Stimulated activated naive CD8-positive, alpha-beta T cell treated with anti-CD3 and anti-CD28 coated beads, Interleukin-15, Interleukin-2, amounts not matched to agents 100 U/mL and 50 U/mL, for 24 hours (primary cell): Measurements from ENCODE around the gene RALGPS1.

Experiments used
- ATAC-seq: fragments of 150-1000 bp; cut with Tn5 transposase; one replicate; pipeline ENCODE4 v1.10.0; 2021
- DNase-seq: peaks from one replicate; pipeline ENCODE4 v3.0.0; 2021

Gene RALGPS1

GRCh38 chr9:127224883-127225739, 310.5 kb downstream of the RALGPS1 start:
- DNase-seq: peak; percentile 95

DNA sequence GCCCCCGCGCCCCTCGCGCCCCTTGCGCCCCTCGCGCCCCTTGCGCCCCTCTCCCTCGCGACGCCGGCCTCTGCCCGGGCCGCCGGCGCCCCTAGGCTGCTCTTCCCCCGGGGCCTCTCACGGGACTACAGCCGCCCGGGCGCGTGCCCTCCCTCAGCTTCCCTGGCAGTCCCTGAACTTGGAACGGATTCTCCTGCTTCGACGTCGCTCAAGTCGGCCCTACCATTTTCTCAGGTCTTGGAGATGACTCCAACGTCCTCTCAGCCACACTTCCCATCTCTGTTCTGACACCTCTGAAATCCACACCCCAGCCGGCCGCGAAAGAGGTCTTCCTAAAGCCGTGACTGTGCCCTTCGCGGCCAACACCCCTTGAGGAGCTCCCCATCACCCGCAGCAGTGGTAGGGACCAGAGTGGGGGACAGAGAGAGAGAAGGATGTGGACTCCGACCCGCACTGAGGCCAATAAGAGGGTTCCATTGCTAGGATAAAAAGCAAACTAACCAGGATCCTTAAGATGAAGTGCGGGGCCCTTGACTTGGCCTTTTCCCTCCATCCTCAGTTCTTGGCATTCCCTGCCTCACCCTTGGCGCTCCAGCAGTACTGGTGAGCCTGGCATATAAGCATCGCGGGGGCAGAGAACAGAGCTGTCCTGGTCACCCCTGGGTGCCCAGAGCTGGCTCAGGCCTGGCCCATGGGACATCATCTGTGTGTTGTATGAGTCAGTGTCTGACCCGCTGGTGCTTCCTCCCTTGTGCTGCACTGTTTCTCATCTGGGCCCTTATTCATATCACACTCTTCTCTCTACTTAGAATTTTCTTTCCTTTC, 311.4 kb downstream of the RALGPS1 start:
- ATAC-seq: no peak
- DNase-seq: no peak

More at GRCh38 chr9:127224883-127225739, 310.5 kb downstream of the RALGPS1 start:
- ATAC-seq: peak; percentile 88

DNA sequence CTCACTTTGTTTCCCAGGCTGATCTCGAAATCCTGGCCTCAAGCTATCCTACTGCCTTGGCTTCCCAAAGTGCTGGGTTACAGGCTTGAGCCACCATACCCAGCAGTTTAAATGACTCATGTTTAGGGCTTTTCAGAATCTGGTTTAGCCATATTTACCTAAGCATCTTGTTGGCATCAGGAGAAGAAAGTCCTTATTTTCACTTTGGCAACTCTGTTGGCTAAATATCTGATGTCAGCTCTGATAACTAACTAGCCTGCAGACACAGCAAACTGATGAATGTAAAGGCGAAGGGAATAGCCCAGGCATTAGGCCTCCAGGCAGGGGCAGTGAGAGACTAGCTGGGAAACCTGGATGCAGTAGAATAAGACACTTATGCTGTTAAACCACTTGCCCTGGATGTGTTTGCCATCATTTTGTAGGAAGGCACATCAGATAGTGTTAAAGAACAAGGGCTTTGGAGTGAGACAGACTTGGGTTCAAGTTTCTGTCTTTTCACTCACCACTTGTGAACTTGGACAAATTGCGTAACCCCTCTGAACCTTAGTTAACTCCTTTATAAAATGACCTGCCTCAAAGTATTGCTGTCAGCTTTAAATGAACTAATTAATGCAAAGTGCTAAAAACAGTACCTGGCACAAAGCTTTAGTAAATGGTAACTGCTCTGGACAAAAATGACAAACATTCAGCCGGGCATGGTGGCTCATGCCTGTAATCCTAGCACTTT, 315.3 kb downstream of the RALGPS1 start:
- DNase-seq (no peak), ATAC-seq (no peak)

DNA sequence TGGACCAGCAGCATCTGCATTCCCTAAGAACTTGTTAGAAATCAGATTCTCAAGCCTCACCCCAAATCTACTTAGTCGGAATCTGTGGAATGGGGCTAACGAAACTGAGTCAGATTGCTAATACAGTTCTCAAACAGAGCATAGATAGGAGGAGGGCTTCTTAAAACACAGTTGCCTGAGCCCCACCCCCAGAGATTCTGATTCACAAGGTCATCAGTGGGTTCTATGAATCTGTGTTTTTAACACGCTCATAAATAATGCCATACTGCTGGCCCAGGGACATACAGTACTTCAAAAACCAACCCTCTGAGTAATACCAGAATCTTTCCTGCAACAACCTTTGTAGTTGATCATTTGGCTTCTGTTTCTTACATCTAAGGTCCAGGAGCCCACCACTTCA, 317.1 kb downstream of the RALGPS1 start:
- ATAC-seq (no peak), DNase-seq (no peak)

DNA sequence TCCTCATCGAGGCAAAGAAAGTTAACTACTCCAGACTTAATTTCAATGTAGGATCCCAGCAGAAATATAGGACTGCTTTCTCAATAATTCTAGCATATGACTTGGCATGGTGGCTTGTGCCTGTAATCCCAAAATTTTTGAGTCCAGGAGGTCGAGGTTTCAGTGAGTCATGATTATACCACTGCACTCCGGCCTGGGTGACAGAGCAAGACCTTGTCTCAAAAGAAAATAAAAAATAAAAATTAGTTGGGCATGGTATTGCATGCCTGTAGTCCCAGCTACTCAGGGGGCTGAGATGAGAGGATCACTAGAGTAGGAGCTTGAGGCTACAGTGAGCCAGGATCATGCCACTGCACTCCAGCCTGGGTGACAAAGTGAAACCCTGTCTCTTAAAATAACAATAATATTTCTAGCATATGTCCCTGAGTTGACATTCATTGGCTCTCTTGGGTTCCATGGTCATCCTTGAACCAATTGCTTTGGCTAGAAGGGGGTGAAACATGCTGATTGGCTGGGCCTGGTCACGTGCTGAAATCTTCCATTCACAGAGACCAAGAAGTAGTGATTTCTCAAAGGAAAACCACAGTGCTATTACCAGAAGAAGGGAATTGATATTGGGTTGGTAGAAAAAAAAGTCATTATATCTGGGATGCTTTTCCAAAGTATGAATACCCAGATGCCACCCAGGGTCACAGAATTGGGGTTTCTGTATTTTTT, 318.4 kb downstream of the RALGPS1 start:
- no peak for ATAC-seq
- no peak for DNase-seq

GRCh38 chr9:127233550-127233949, 319.0 kb downstream of the RALGPS1 start:
- no peak for DNase-seq
- no peak for ATAC-seq

DNA sequence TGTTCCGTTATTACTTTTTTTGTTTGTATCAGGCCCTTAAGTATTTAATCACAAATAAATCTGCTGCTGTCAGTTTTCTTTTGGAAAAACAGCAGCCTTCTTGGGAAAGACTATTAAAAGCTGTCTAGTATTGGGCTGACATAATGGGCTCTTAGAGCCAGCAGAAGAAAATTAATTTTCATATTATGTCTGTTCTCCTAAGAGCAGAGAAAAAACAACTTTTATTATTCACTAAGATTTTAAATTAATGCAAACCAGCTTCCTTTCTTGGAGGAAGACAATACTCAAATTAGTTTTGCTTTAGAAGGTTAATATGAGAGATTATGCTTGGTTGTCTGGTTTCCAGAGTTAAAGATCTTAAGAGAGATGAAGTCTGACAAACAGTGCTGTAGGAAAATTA, 319.4 kb downstream of the RALGPS1 start:
- no peak for DNase-seq
- ATAC-seq: no peak

GRCh38 chr9:127237801-127238200, 323.2 kb downstream of the RALGPS1 start:
- DNase-seq (no peak), ATAC-seq (no peak)

DNA sequence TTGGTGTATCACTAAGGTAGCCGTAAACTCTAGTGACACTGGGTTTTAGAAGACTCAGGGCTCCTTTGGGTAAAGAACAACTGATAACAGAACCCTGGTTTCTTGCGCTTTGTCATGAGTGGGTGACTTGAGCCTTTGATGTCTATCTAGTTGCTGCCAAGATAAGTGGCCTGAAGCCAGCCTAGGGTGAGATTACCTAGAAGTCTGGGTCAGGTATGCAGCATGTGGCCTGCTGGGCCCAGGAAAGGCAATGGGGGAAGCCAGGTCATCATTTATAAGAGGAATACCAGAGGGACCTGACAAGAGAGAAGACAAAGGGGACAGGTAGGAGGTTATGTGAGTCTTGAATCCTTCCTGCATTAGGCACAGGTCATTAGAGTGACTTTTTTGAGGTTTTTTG, 326.8 kb downstream of the RALGPS1 start:
- DNase-seq (no peak), ATAC-seq (no peak)

DNA sequence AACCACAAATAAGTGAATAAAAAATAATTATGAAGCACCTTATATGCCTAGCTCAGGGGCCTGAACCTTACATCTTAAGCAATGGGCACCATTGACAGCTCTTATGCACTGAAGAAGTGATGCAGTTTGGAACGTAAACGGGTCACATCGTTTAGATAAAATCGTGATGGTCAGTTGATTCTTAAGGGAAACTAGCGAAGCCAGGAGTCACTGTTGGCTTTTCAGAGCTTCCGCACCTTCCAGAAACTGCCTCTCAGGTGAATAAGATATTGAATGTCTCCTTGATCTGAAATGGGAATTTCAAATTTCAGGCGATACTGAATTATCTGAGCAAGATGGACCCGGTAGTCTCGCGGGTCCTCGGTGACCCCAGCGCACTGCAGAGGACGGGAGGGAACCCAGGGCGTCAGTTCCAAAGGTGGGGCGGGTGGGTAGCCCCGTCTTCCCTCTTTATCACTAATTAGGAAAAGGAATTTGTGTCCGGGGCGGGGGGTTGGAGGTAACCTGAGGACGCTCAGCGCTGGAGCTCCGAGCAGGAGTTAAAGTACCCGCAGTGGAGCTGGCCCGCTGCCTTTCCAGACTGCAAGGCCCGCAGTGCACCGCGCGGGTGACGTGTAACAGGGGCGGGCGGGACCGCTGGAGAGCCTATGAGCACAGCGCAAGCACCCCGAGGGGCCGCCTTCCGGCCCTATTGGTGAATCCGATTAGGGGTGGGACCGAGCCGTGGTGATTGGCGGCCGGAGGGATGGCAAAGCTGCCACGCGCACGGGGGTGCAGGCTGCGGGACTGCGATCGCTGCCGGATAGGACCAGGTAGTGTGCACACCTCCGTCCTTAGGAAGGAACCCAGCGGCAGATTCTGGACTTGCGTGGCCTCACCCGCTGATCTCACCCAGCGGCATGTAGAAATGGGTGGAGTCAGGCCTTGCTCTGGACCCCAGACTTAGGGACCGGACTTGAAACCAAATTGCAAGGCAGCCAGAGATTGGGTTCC, 330.3 kb downstream of the RALGPS1 start:
- ATAC-seq: peak; percentile 100

DNA sequence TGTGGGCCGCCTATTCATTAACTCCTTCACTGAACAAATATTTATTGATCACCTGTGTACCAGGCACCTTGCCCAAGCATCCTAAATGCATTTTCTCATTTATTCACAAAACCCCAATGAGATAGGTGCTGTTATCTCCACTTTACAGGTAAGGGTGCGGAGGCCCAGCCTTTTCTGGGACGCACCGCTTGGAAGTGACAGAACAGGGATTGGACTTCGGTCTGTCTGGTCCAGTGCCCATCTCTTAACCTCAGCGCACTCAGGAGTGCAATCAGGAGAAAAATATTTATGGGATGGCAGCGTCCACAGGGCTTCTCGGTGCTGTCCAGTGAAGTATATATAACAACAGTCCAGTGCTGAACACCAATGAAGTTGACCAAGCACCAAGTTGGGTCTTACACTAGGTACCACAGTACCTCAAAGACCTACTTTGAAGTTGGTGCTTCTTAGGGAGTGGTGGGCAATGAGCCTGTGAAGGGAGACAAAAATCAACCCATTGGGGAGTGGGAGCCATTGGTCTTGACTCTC, 331.1 kb downstream of the RALGPS1 start:
- no peak for ATAC-seq

More for the DNA sequence above, 330.3 kb downstream of the RALGPS1 start:
- peak; percentile 96 for DNase-seq

DNA sequence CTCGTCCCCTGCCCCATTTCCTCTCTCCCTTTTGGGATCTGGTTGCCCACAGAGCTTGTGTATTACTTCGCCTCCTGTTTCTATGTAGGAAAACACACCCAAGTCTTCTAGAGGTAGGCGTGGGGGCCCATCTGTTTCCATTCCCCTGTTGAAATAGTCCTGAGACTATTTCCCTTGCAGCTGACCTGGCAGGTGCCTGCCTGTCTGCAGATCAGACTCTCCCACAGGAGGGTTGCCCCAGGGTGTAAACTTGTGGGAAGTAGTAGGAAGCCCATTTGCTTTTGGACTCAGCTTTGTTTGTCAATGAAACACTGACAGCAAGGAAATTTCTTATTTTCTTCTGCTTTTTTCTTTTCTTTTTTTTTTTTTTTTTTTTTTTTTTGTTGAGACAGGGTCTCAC, 333.7 kb downstream of the RALGPS1 start:
- ATAC-seq (no peak), DNase-seq (no peak)

More for the DNA sequence above, 331.1 kb downstream of the RALGPS1 start:
- DNase-seq: no peak

DNA sequence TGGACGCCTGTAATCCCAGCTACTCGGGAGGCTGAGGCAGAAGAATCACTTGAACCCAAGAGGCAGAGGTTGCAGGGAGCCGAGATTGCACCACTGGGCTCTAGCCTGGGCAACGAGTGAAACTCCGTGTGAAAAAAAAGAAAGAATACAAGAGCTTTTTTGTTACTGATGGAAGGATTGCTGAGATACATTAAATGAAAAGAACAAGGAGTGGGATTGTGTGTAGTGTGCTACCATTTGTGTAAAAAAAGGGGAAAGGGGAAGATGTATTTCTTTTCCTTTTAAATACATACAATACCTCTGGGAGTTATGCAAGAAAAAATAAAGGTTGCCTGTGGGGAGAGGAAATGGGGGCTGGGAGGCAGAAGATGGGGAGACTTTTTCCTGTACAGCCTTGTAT, 335.3 kb downstream of the RALGPS1 start:
- ATAC-seq (no peak), DNase-seq (no peak)

DNA sequence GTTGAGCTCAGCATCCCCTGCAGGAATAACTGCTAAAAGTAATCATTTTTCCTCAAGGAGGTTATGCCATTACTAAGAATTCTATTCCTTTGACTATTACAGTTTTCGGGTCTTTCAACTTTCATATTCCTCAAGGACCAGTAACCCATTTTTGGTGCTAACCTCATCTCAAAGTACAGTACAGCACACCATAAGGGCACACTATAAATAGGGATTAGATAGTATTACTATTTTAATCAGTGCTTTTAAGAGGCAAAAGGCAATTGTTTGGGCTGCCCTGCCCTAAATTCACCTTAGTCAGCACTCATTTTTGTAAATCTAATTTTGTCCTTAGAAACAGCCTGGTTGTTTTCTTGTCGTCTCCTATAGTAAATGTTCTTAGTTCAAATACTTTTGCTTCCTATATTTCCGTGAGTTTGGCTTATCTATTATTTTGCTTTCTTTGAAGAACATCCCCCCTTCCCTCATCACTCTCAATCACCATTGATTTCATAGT, 336.4 kb downstream of the RALGPS1 start:
- no peak for DNase-seq
- no peak for ATAC-seq

DNA sequence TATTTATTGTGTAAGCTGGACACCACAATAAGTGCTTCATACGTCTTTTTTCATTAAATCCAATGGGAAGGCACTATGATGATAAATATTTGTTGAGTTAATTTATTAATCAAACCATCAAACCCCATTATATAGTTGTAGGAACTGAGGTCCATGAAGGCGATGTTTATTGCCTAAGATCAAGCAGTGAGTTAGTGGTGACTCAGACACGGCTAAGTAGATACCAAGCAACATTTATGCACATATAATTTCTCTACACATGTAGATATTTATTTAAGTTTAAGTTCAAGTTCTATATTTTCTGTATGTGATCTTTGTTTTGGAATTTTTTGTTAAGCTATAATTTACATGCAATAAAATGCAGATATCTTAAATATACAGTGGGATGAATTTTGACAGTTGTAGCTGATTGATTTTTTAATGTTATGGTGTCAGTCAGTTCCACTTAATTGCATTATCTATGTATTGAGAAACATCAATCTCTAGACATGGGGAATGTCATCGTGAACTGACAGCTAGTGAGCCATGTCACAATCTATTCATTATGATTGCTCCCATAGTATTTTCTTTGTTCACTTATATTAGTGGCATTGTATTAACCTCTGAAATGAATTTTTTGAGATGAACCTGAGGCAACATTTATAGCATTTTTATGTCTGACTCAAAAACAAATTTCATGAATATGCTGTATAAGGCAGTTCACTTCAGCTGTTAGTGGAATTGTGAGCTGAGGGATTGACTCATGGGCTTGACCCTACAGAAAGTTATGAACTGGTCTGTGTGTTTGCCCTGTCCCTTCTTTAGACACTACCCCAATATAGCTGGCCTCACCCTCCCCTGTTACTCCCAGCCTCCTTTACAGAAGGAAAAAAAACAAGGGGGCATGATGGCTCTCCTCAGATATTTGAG, 338.1 kb downstream of the RALGPS1 start:
- no peak for DNase-seq
- ATAC-seq: no peak

DNA sequence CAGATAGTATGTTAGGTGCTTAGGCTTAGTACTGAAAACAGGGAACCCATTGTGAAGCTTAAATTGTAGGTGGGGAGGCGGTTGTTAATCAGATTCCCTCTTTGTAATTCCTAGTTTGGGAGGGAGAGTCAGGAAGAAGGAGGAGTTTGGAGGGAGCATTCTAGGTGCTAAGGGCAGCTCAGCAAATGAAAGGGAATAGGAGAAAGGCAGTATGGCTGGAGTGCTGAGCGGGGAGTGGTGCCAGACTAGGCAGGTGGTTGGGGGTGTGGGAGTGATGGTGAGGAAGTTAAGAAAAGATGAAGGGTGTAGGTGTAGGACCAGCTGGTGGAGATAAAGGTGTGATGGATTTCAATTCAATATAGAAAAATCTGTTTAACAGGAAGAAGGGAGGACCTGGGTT, 338.9 kb downstream of the RALGPS1 start:
- no peak for DNase-seq
- no peak for ATAC-seq

- no peak for ATAC-seq
- DNase-seq: no peak
Observed at GRCh38 chr9:127255692-127256091, 341.1 kb downstream of the RALGPS1 start.

GRCh38 chr9:127256324-127256723, 341.7 kb downstream of the RALGPS1 start:
- DNase-seq: no peak
- no peak for ATAC-seq
